Measurements from ENCODE around the gene CYP4Z1.

The CYP4Z1 gene

GRCh38 chr1:47067097-47067594 lies at the start of gene CYP4Z1:
Gene CYP4Z1 (plus strand): TSS chr1:47067231. CDS start chr1:47067491, 260 bp downstream.
- DNase-seq (ENCODE audit: low spot score) = no peak
- no peak for TF ChIP-seq CTCF (IDR thresholded peaks at IDR 0.05; ENCODE audit: borderline replicate concordance, control extremely low read depth, extremely low read depth, insufficient read depth, missing control alignments)
- in situ Hi-C loops (cut with MboI; ENCODE audit: low sequenced_read_pairs, unreplicated experiment) = no loop called here

- TF ChIP-seq CTCF (IDR thresholded peaks at IDR 0.05; ENCODE audit: borderline replicate concordance, control extremely low read depth, extremely low read depth, insufficient read depth, missing control alignments) = no peak
- no peak for DNase-seq (ENCODE audit: low spot score)
- in situ Hi-C loops (cut with MboI; ENCODE audit: low sequenced_read_pairs, unreplicated experiment) = no loop called here
These were observed 46.0 kb upstream of the CYP4Z1 start for GRCh38 chr1:47021070-47021469.

- in situ Hi-C loops (cut with MboI; ENCODE audit: low sequenced_read_pairs, unreplicated experiment) = no loop called here
- DNase-seq (ENCODE audit: low spot score) = no peak
- no peak for TF ChIP-seq CTCF (IDR thresholded peaks at IDR 0.05; ENCODE audit: borderline replicate concordance, control extremely low read depth, extremely low read depth, insufficient read depth, missing control alignments)
These were observed 43.5 kb upstream of the CYP4Z1 start, which contains the start of gene CYP4X1 for GRCh38 chr1:47023268-47024140. Gene CYP4X1 (plus strand): TSS chr1:47023669. CDS start chr1:47023818, 149 bp downstream.

- in situ Hi-C loops (cut with MboI; ENCODE audit: low sequenced_read_pairs, unreplicated experiment) = no loop called here
- DNase-seq (ENCODE audit: low spot score) = no peak
- TF ChIP-seq CTCF (IDR thresholded peaks at IDR 0.05; ENCODE audit: borderline replicate concordance, control extremely low read depth, extremely low read depth, insufficient read depth, missing control alignments) = no peak
These were observed 42.8 kb upstream of the CYP4Z1 start for GRCh38 chr1:47024141-47024801.

GRCh38 chr1:47030170-47030805 lies 36.7 kb upstream of the CYP4Z1 start:
- in situ Hi-C loops (cut with MboI; ENCODE audit: low sequenced_read_pairs, unreplicated experiment) = no loop called here
- no peak for DNase-seq (ENCODE audit: low spot score)

More at GRCh38 chr1:47030170-47030805, 36.7 kb upstream of the CYP4Z1 start:
- no peak for TF ChIP-seq CTCF (IDR thresholded peaks at IDR 0.05; ENCODE audit: borderline replicate concordance, control extremely low read depth, extremely low read depth, insufficient read depth, missing control alignments)

Data from GM13976 (cell line).